HepG2 (cell line): ENCODE results near the gene DUS1L. TPM values are rescaled to one million over a fixed set of nuclear protein-coding genes. Genes with fewer than 3 reads are reported as not detected.

Experiments used
- BCL6 ChIP-seq: IDR thresholded peaks from 2 replicates; pipeline ENCODE4 v1.6.1; 2016; ENCODE audit warnings: missing genetic modification reagents, missing compliant biosample characterization
- CCAR2 ChIP-seq: fragments of 200-400 bp; formaldehyde crosslinking; optimal IDR thresholded peaks from 2 replicates; pipeline ENCODE3; 2018; ENCODE audit warnings: low read depth, mild to moderate bottlenecking, low read length, moderate library complexity
- ELF3 ChIP-seq: IDR thresholded peaks from 2 replicates; pipeline ENCODE4 v1.6.1; 2016; ENCODE audit warnings: missing genetic modification reagents, missing compliant biosample characterization
- EZH2 ChIP-seq: conservative IDR thresholded peaks from 2 replicates; pipeline ENCODE4 v1.6.1; 2012; ENCODE audit warnings: mild to moderate bottlenecking, low read depth, low read length, moderate library complexity
- GMEB2 ChIP-seq: IDR thresholded peaks from 2 replicates; pipeline ENCODE4 v1.6.1; 2016; ENCODE audit warnings: missing biosample characterization, missing genetic modification reagents, low read depth
- HMG20B ChIP-seq: conservative IDR thresholded peaks from 2 replicates; pipeline ENCODE4 v1.6.1; 2016; ENCODE audit warnings: missing genetic modification reagents, missing compliant biosample characterization
- MLLT10 ChIP-seq: sonication (generic); formaldehyde crosslinking; IDR thresholded peaks from 2 replicates; pipeline ENCODE4 v1.4.0; 2020; ENCODE audit warnings: missing genetic modification reagents
- MYPOP ChIP-seq: sonication (generic); formaldehyde crosslinking; IDR thresholded peaks from 2 replicates; pipeline ENCODE4 v1.8.1; 2023; ENCODE audit warnings: mild to moderate bottlenecking, moderate library complexity, missing genetic modification reagents
- NFIC ChIP-seq: IDR thresholded peaks from 2 replicates; pipeline ENCODE4 v1.6.1; 2012; ENCODE audit warnings: mild to moderate bottlenecking, low read length, inconsistent platforms
- NFYB ChIP-seq: sonication (generic); formaldehyde crosslinking; IDR thresholded peaks from 2 replicates; pipeline ENCODE4 v1.4.0; 2020; ENCODE audit warnings: missing genetic modification reagents
- PHF5A ChIP-seq: IDR thresholded peaks from one replicate; pipeline ENCODE4 v1.6.1; 2018; ENCODE audit warnings: low read depth, missing genetic modification reagents; ENCODE audit not compliant: unreplicated experiment
- PPARG ChIP-seq: conservative IDR thresholded peaks from 2 replicates; pipeline ENCODE4 v1.6.1; 2016; ENCODE audit warnings: missing biosample characterization, missing genetic modification reagents
- SAP130 ChIP-seq: IDR thresholded peaks from 2 replicates; pipeline ENCODE4 v1.6.1; 2016; ENCODE audit warnings: low read depth
- SOX5 ChIP-seq: IDR thresholded peaks from 2 replicates; pipeline ENCODE4 v1.6.1; 2016; ENCODE audit warnings: borderline replicate concordance
- SRY ChIP-seq: sonication (generic); formaldehyde crosslinking; IDR thresholded peaks from 2 replicates; pipeline ENCODE4 v1.8.0; 2022; ENCODE audit warnings: mild to moderate bottlenecking, missing genetic modification reagents
- SUZ12 ChIP-seq: fragments of 150-350 bp; IDR thresholded peaks from 2 replicates; pipeline ENCODE4 v1.6.1; 2014; ENCODE audit warnings: low read depth, low read length
- TEAD3 ChIP-seq: optimal IDR thresholded peaks from 2 replicates; pipeline ENCODE3; 2016; ENCODE audit warnings: borderline replicate concordance
- TFDP2 ChIP-seq: sonication (generic); formaldehyde crosslinking; IDR thresholded peaks from 2 replicates; pipeline ENCODE4 v1.4.0; 2020; ENCODE audit warnings: missing genetic modification reagents
- ZC3H13 ChIP-seq: sonication (generic); formaldehyde crosslinking; IDR thresholded peaks from 2 replicates; pipeline ENCODE4 v1.8.1; 2023; ENCODE audit warnings: mild to moderate bottlenecking, missing genetic modification reagents, moderate library complexity
- ZFP36L1 ChIP-seq: sonication (generic); formaldehyde crosslinking; IDR thresholded peaks from 2 replicates; pipeline ENCODE4 v1.8.0; 2022; ENCODE audit warnings: mild to moderate bottlenecking, missing genetic modification reagents, moderate library complexity
- ZNF260 ChIP-seq: sonication (generic); formaldehyde crosslinking; IDR thresholded peaks from 2 replicates; pipeline ENCODE4 v1.4.0; 2020; ENCODE audit warnings: missing genetic modification reagents, low read depth, mild to moderate bottlenecking, borderline replicate concordance
- ZNF30 ChIP-seq: sonication (generic); formaldehyde crosslinking; IDR thresholded peaks from 2 replicates; pipeline ENCODE4 v1.5.0; 2020; ENCODE audit warnings: mild to moderate bottlenecking, missing genetic modification reagents
- ZNF414 ChIP-seq: sonication (generic); formaldehyde crosslinking; IDR thresholded peaks from 2 replicates; pipeline ENCODE4 v1.5.0; 2020; ENCODE audit warnings: missing genetic modification reagents
- ZNF598 ChIP-seq: sonication (generic); formaldehyde crosslinking; IDR thresholded peaks from 2 replicates; pipeline ENCODE4 v1.5.1; 2020; ENCODE audit warnings: mild to moderate bottlenecking, missing genetic modification reagents, borderline replicate concordance
- ZNF775 ChIP-seq: sonication (generic); formaldehyde crosslinking; IDR thresholded peaks from 2 replicates; pipeline ENCODE4 v1.4.0; 2020; ENCODE audit warnings: missing genetic modification reagents, mild to moderate bottlenecking, moderate library complexity, borderline replicate concordance
- polyA plus RNA-seq, 8 experiments: library from polyadenylated mRNA; depleted of rRNA in 3 of 8; stranded (reverse) in 7 of 8; unstranded in 1 of 8; fragments of >200 nt; fragmentation: Illumina TruSeq in 4 of 8; extraction: Trizol in 4 of 8; gene quantifications; 2 replicates each; pipeline versions ENCODE4 v1.2.1 to v1.2.3, GENCODE V29; 2011 to 2016; ENCODE audit warnings: low read depth in 4 of 8, missing spikeins in 1 of 8, mixed read lengths in 1 of 8; ENCODE audit not compliant: insufficient read depth in 1 of 8
- total RNA-seq, 5 experiments: library from RNA; depleted of rRNA; stranded (reverse); fragments of >200 nt; fragmentation: Illumina TruSeq; extraction: Trizol; gene quantifications; 2 replicates each; pipeline ENCODE4 v1.2.3, GENCODE V29; 2016; ENCODE audit warnings: low read depth in 1 of 5

The DUS1L gene
- total and polyA plus RNA-seq, 2 of the 13 experiments (the other 11 are each of a cell fraction or from before 2014, with no cell fraction given): 81.0 to 109 TPM

GRCh38 chr17:82098939-82099763 is 33.5 kb upstream of the DUS1L start (continued):
- TF ChIP-seq ZNF260 (CRISPR knock-in tag) (no peak), SOX5 (CRISPR knock-in tag) (no peak), CCAR2 (no peak), NFYB (CRISPR knock-in tag) (no peak), SRY (CRISPR knock-in tag) (peak; percentile 35; the same call in 1 of the 2 replicates), MLLT10 (CRISPR knock-in tag) (no peak), GMEB2 (CRISPR knock-in tag) (no peak), PPARG (CRISPR knock-in tag) (no peak), ZFP36L1 (CRISPR knock-in tag) (no peak), ELF3 (CRISPR knock-in tag) (no peak), SUZ12 (no peak), TFDP2 (CRISPR knock-in tag) (no peak), ZNF775 (CRISPR knock-in tag) (no peak), TEAD3 (CRISPR knock-in tag) (no peak), SAP130 (CRISPR knock-in tag) (peak; percentile 32; the same call in 1 of the 2 replicates), ZNF414 (CRISPR knock-in tag) (0 out of 2 replicates have a peak, but pooled peaks have one; percentile 63), PHF5A (peak; percentile 23), ZNF30 (no peak), HMG20B (CRISPR knock-in tag) (no peak), BCL6 (no peak), MYPOP (CRISPR knock-in tag) (peak; percentile 25; the same call in 1 of the 2 replicates), ZC3H13 (CRISPR knock-in tag) (peak; percentile 86), EZH2 (no peak), NFIC (no peak), ZNF598 (CRISPR knock-in tag) (peak; percentile 25; the same call in 1 of the 2 replicates)
